ENCODE measurements around the gene PRAC2.

- TF ChIP-seq, protein P1, sequence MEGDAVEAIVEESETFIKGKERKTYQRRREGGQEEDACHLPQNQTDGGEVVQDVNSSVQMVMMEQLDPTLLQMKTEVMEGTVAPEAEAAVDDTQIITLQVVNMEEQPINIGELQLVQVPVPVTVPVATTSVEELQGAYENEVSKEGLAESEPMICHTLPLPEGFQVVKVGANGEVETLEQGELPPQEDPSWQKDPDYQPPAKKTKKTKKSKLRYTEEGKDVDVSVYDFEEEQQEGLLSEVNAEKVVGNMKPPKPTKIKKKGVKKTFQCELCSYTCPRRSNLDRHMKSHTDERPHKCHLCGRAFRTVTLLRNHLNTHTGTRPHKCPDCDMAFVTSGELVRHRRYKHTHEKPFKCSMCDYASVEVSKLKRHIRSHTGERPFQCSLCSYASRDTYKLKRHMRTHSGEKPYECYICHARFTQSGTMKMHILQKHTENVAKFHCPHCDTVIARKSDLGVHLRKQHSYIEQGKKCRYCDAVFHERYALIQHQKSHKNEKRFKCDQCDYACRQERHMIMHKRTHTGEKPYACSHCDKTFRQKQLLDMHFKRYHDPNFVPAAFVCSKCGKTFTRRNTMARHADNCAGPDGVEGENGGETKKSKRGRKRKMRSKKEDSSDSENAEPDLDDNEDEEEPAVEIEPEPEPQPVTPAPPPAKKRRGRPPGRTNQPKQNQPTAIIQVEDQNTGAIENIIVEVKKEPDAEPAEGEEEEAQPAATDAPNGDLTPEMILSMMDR (IDR thresholded peaks at IDR 0.05), result no peak
- no peak for TF ChIP-seq POLR2A (IDR thresholded peaks at IDR 0.05)
These were observed 2.0 kb upstream of the PRAC2 start for GRCh38 chr17:48721009-48721402.
